HepG2 (cell line): ENCODE measurements around the gene VDR. TPM values are rescaled to one million over a fixed set of nuclear protein-coding genes. Genes with fewer than 3 reads are reported as not detected.

ENCODE experiments used
- ATAC-seq: fragments of 200-7000 bp; cut with Tn5 transposase; 3 replicates; pipeline ENCODE4 v1.9.1; 2020; ENCODE audit warnings: mild to moderate bottlenecking, moderate library complexity
- BruUV-seq: library from RNA; stranded (reverse); fragments of 400-500 nt; replicated peaks from 2 replicates; lab custom pipeline; 2021; lab: Mats Ljungman, UMichigan
- CTCF ChIA-PET: fragments of 300-600 bp; formaldehyde crosslinking; extraction: SDS; loops from one replicate; lab custom pipeline; 2021; ENCODE audit warnings: low total read pairs, inconsistent platforms, low intra/inter-chr PET ratio; lab: Yijun Ruan, JAX
- POLR2A ChIA-PET: fragments of 350-600 bp; sonication (Branson Sonifier 250); formaldehyde crosslinking; loops from one replicate; lab custom pipeline; 2020; ENCODE audit warnings: antibody characterized with exemption, inconsistent platforms; lab: Yijun Ruan, JAX
- DNase-seq: peaks from one replicate; pipeline ENCODE4 v3.0.0-alpha.2; 2015; ENCODE audit warnings: low spot score
- FAIRE-seq: peaks from 3 replicates; lab custom pipeline; 2011; peaks lifted over from hg19 to GRCh38; lab: Jason Lieb, UNC
- H2AFZ ChIP-seq: one replicate; pipeline ENCODE4 v1.6.1; 2011; ENCODE audit warnings: low read length, inconsistent platforms
- H3K27ac ChIP-seq: fragments of 300-600 bp; 3 replicates; pipeline ENCODE4 v1.8.0; 2011; ENCODE audit warnings: mixed run types, mild to moderate bottlenecking, mixed read lengths, low read length, inconsistent platforms; ENCODE audit not compliant: insufficient read depth; ENCODE audit errors: extremely low read length
- H3K27me3 ChIP-seq, 2 experiments: fragments of 200-600 bp in 1 of 2; 2 replicates in 1 of 2; 3 replicates in 1 of 2; pipeline versions ENCODE4 v1.6.0 to v1.8.0; 2011; ENCODE audit warnings: low read length in 2 of 2, mild to moderate bottlenecking in 2 of 2, moderate library complexity in 2 of 2, inconsistent platforms in 1 of 2; ENCODE audit not compliant: insufficient read depth in 2 of 2, control insufficient read depth in 1 of 2
- H3K36me3 ChIP-seq, 2 experiments: fragments of 200-600 bp in 1 of 2; replicated peaks in 1 of 2; 2 replicates in 1 of 2; 3 replicates in 1 of 2; pipeline versions ENCODE4 v1.5.1 to v1.8.0; 2011; ENCODE audit warnings: low read length in 2 of 2, inconsistent platforms in 1 of 2; ENCODE audit not compliant: insufficient read depth in 2 of 2, control insufficient read depth in 1 of 2
- H3K4me1 ChIP-seq: 2 replicates; pipeline ENCODE4 v1.5.1; 2012; ENCODE audit warnings: low read length, inconsistent platforms; ENCODE audit not compliant: insufficient read depth
- H3K4me2 ChIP-seq: 2 replicates; pipeline ENCODE4 v1.6.0; 2011; ENCODE audit warnings: low read depth, low read length, inconsistent platforms
- H3K4me3 ChIP-seq, 3 experiments: fragments of 200-600 bp in 1 of 3; sonication (generic), shearing (Covaris generic) in 1 of 3; replicated peaks in 1 of 3; 2 replicates each; pipeline ENCODE4 v1.5.1; 2011 to 2016; ENCODE audit warnings: low read length in 3 of 3, inconsistent platforms in 2 of 3, low read depth in 2 of 3, mild to moderate bottlenecking in 2 of 3, control low read depth in 1 of 3, mixed read lengths in 1 of 3; ENCODE audit not compliant: insufficient read depth in 1 of 3
- H3K79me2 ChIP-seq: one replicate; pipeline ENCODE4 v1.6.1; 2011; ENCODE audit warnings: low read length, inconsistent platforms; ENCODE audit not compliant: insufficient read depth
- H3K9ac ChIP-seq: 2 replicates; pipeline ENCODE4 v1.6.0; 2011; ENCODE audit warnings: mild to moderate bottlenecking, low read depth, low read length, inconsistent platforms; ENCODE audit not compliant: insufficient read depth
- H3K9me3 ChIP-seq: 2 replicates; pipeline ENCODE4 v1.5.1; 2012; ENCODE audit warnings: mild to moderate bottlenecking, low read length
- H4K20me1 ChIP-seq: 2 replicates; pipeline ENCODE4 v1.6.0; 2011; ENCODE audit warnings: inconsistent platforms, mild to moderate bottlenecking, low read length, moderate library complexity; ENCODE audit not compliant: insufficient read depth
- AHR ChIP-seq: IDR thresholded peaks from 2 replicates; pipeline ENCODE4 v1.6.1; 2018; ENCODE audit warnings: missing genetic modification reagents, missing compliant biosample characterization
- AKAP8 ChIP-seq: sonication (generic); formaldehyde crosslinking; IDR thresholded peaks from 2 replicates; pipeline ENCODE4 v1.5.1; 2020; ENCODE audit warnings: mild to moderate bottlenecking, missing genetic modification reagents
- HHEX ChIP-seq: IDR thresholded peaks from 2 replicates; pipeline ENCODE4 v1.6.1; 2016; ENCODE audit warnings: control low read depth
- ISL2 ChIP-seq: sonication (generic); formaldehyde crosslinking; IDR thresholded peaks from 2 replicates; pipeline ENCODE4 v1.5.0; 2020; ENCODE audit warnings: missing genetic modification reagents
- PCBP1 ChIP-seq: fragments of 200-400 bp; formaldehyde crosslinking; IDR thresholded peaks from 2 replicates; pipeline ENCODE4 v1.6.1; 2017; ENCODE audit warnings: mild to moderate bottlenecking, low read depth, low read length, borderline replicate concordance
- SIN3B ChIP-seq: fragments of 150-350 bp; IDR thresholded peaks from 2 replicates; pipeline ENCODE4 v1.6.1; 2014; ENCODE audit warnings: low read length
- SMARCE1 ChIP-seq: fragments of 450-650 bp; IDR thresholded peaks from 2 replicates; pipeline ENCODE4 v1.6.1; 2017; ENCODE audit warnings: borderline replicate concordance
- SRSF1 ChIP-seq: fragments of 200-400 bp; formaldehyde crosslinking; optimal IDR thresholded peaks from 2 replicates; pipeline ENCODE3; 2017; ENCODE audit warnings: mild to moderate bottlenecking, low read depth, low read length, moderate library complexity
- ZMYM4 ChIP-seq: sonication (generic); formaldehyde crosslinking; IDR thresholded peaks from 2 replicates; pipeline ENCODE4 v1.8.1; 2023; ENCODE audit warnings: mild to moderate bottlenecking, missing genetic modification reagents
- WGBS: methylation state at CpG from one replicate; pipeline ENCODE4 v1.1.6; 2017; ENCODE audit warnings: low lambda C conversion rate; 5-methylcytosine and 5-hydroxymethylcytosine counted together
- in situ Hi-C: cut with HindIII; loops from 2 replicates; pipeline ENCODE4 v1.10.0; 2017; ENCODE audit warnings: low pct_unique_long_range_greater_than_20kb; ENCODE audit not compliant: extremely low pct_ligation_motif_present
- intact Hi-C: fragments of 100-400 bp; cut with micrococcal nuclease; formaldehyde crosslinking; loops from one replicate; pipeline ENCODE4 v1.10.0; 2022; ENCODE audit not compliant: unreplicated experiment
- polyA plus RNA-seq, 8 experiments: library from polyadenylated mRNA; depleted of rRNA in 3 of 8; stranded (reverse) in 7 of 8; unstranded in 1 of 8; fragments of >200 nt; fragmentation: Illumina TruSeq in 4 of 8; extraction: Trizol in 4 of 8; gene quantifications; 2 replicates each; pipeline versions ENCODE4 v1.2.1 to v1.2.3, GENCODE V29; 2011 to 2016; ENCODE audit warnings: low read depth in 4 of 8, missing spikeins in 1 of 8, mixed read lengths in 1 of 8; ENCODE audit not compliant: insufficient read depth in 1 of 8
- total RNA-seq, 5 experiments: library from RNA; depleted of rRNA; stranded (reverse); fragments of >200 nt; fragmentation: Illumina TruSeq; extraction: Trizol; gene quantifications; 2 replicates each; pipeline ENCODE4 v1.2.3, GENCODE V29; 2016; ENCODE audit warnings: low read depth in 1 of 5
- TF ChIP-seq, protein P1 (sequence below): fragments of 450-650 bp; IDR thresholded peaks from 2 replicates; pipeline ENCODE4 v1.6.1; 2017; ENCODE audit warnings: mild to moderate bottlenecking

Gene VDR
- total and polyA plus RNA-seq, 2 of the 13 experiments (the other 11 are each of a cell fraction or from before 2014, with no cell fraction given): 0.08 to 0.33 TPM

- no peak for FAIRE-seq
- Histone ChIP-seq H3K36me3 (no peaks in the 10 kb centered on the region), H3K9me3 (no peaks in the 10 kb centered on the region), H2AFZ (no peak overlapping the region), H3K4me1 (peaks cover 40% of the 10 kb centered on the region), H3K4me3 (no peak overlapping the region), H3K4me2 (no peak overlapping the region), H3K79me2 (no peaks in the 10 kb centered on the region), H3K27ac (no peak overlapping the region), H4K20me1 (peaks cover 1% of the 10 kb centered on the region; the same call in 1 of the 2 replicates), H3K27me3 (peaks cover 0 to 41% of the 10 kb centered on the region in 2 experiments; a peak in 3 of 5 replicates), H3K9ac (no peak overlapping the region)
- WGBS: 23% methylated on average over 3 of the region's 3 CpGs
- CTCF ChIA-PET: no interaction called here
- in situ Hi-C loops (no loop called here), intact Hi-C loops (no loop called here)
- no peak for DNase-seq
- BruUV-seq: no TSS peak
- TF ChIP-seq SRSF1 (no peak), AKAP8 (CRISPR knock-in tag) (no peak), ISL2 (CRISPR knock-in tag) (no peak), SMARCE1 (no peak)
- TF ChIP-seq, protein P1, sequence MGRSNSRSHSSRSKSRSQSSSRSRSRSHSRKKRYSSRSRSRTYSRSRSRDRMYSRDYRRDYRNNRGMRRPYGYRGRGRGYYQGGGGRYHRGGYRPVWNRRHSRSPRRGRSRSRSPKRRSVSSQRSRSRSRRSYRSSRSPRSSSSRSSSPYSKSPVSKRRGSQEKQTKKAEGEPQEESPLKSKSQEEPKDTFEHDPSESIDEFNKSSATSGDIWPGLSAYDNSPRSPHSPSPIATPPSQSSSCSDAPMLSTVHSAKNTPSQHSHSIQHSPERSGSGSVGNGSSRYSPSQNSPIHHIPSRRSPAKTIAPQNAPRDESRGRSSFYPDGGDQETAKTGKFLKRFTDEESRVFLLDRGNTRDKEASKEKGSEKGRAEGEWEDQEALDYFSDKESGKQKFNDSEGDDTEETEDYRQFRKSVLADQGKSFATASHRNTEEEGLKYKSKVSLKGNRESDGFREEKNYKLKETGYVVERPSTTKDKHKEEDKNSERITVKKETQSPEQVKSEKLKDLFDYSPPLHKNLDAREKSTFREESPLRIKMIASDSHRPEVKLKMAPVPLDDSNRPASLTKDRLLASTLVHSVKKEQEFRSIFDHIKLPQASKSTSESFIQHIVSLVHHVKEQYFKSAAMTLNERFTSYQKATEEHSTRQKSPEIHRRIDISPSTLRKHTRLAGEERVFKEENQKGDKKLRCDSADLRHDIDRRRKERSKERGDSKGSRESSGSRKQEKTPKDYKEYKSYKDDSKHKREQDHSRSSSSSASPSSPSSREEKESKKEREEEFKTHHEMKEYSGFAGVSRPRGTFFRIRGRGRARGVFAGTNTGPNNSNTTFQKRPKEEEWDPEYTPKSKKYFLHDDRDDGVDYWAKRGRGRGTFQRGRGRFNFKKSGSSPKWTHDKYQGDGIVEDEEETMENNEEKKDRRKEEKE: no peak
- ATAC-seq: no peak
- POLR2A ChIA-PET: no interaction called here
Observed at GRCh38 chr12:47822863-47823262, 81.9 kb downstream of the VDR start.

DNA sequence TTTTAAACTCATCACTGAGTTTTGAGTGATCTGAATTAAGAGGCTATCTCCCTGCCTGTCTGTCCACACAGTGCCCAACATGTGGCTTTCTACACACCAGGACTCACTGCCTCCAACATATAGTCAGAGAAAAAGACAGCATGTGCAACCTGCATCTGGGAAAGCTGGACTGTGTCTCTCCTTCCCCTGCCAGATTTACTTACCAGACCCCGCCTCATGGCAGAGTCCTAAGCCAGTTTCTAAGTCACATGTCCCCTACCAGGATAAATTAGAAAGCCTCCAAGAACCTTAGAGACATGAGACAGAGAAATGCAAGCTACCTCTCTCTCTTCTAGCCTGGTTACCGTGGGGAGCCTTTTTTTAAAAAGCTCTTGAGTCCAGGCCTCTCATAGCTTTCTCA lies 82.4 kb downstream of the VDR start:
- intact Hi-C loops (no loop called here), in situ Hi-C loops (no loop called here)
- CTCF ChIA-PET: no interaction called here
- Histone ChIP-seq H2AFZ (no peak overlapping the region), H4K20me1 (peaks cover 4% of the 10 kb centered on the region; the same call in 1 of the 2 replicates), H3K9me3 (no peaks in the 10 kb centered on the region), H3K79me2 (no peaks in the 10 kb centered on the region), H3K4me3 (no peak overlapping the region), H3K27ac (no peak overlapping the region), H3K9ac (no peak overlapping the region), H3K36me3 (no peaks in the 10 kb centered on the region), H3K27me3 (peaks cover 0 to 41% of the 10 kb centered on the region in 2 experiments; a peak in 3 of 5 replicates), H3K4me2 (no peak overlapping the region), H3K4me1 (peaks cover 40% of the 10 kb centered on the region)
- 23% methylated on average over 2 of the region's 2 CpGs for WGBS
- no peak for FAIRE-seq
- TF ChIP-seq SIN3B (no peak), PCBP1 (no peak), HHEX (CRISPR knock-in tag) (no peak), ZMYM4 (CRISPR knock-in tag) (no peak), AHR (CRISPR knock-in tag) (no peak)
- DNase-seq: no peak
- POLR2A ChIA-PET: no interaction called here
- BruUV-seq: no TSS peak
- no peak for ATAC-seq
